NOMO-1 treated with dmso at 0.1 percent for 144 hours (cell line): ENCODE results near the gene CYB5R4.
"Not testable (repeated sequence)": the region's sequence is repeated elsewhere in the genome, so short reads cannot be mapped to it uniquely, and the experiment has no call there.

ENCODE experiments used
- DNase-seq: peaks from one replicate; lab custom pipeline; 2025; ENCODE audit not compliant: unreplicated experiment; lab: John Stamatoyannopoulos, UW

CYB5R4 gene

GRCh38 chr6:83907623-83908390 lies 48.3 kb downstream of the CYB5R4 start:
- DNase-seq, result not testable (repeated sequence)

- no peak for DNase-seq
Measured at GRCh38 chr6:83908813-83909212, 49.3 kb downstream of the CYB5R4 start.

GRCh38 chr6:83911278-83911677 lies 51.8 kb downstream of the CYB5R4 start:
- no peak for DNase-seq

GRCh38 chr6:83914953-83915352 lies 55.5 kb downstream of the CYB5R4 start:
- DNase-seq, result no peak

- no peak for DNase-seq
Measured at GRCh38 chr6:83917001-83917400, 57.5 kb downstream of the CYB5R4 start.

- DNase-seq, result no peak
Measured at GRCh38 chr6:83920017-83920416, 60.5 kb downstream of the CYB5R4 start.

- DNase-seq, result no peak
Measured at GRCh38 chr6:83921315-83921714, 61.8 kb downstream of the CYB5R4 start.

GRCh38 chr6:83927470-83927869 lies 68.0 kb downstream of the CYB5R4 start:
- no peak for DNase-seq

GRCh38 chr6:83928286-83928685 lies 68.8 kb downstream of the CYB5R4 start:
- DNase-seq, result no peak

- DNase-seq, result not testable (repeated sequence)
Measured at GRCh38 chr6:83946201-83946833, 86.8 kb downstream of the CYB5R4 start.

GRCh38 chr6:83947983-83948382 lies 88.5 kb downstream of the CYB5R4 start:
- not testable (repeated sequence) for DNase-seq

GRCh38 chr6:83948851-83949250 lies 89.4 kb downstream of the CYB5R4 start:
- no peak for DNase-seq

GRCh38 chr6:83951423-83951822 lies 91.9 kb downstream of the CYB5R4 start:
- DNase-seq, result not testable (repeated sequence)

GRCh38 chr6:83952830-83953229 lies 93.3 kb downstream of the CYB5R4 start:
- DNase-seq, result no peak

- DNase-seq, result no peak
Measured at GRCh38 chr6:83954371-83954770, 94.9 kb downstream of the CYB5R4 start.

GRCh38 chr6:83958241-83958685 lies 98.8 kb downstream of the CYB5R4 start:
- no peak for DNase-seq

- DNase-seq, result no peak
Measured at GRCh38 chr6:83960664-83961063, 101.2 kb downstream of the CYB5R4 start.

GRCh38 chr6:83962582-83962981 lies 103.1 kb downstream of the CYB5R4 start:
- no peak for DNase-seq

- DNase-seq, result no peak
Measured at GRCh38 chr6:83966539-83966938, 107.0 kb downstream of the CYB5R4 start.

GRCh38 chr6:83970582-83970981 lies 111.1 kb downstream of the CYB5R4 start:
- DNase-seq, result no peak

- DNase-seq, result no peak
Measured at GRCh38 chr6:83974409-83975050, 115.0 kb downstream of the CYB5R4 start.
